HEK293 (cell line): ENCODE data around the gene B4GALT3.

Source experiments
- CTCF ChIA-PET: fragments of 350-600 bp; formaldehyde crosslinking; extraction: SDS; loops from one replicate; lab custom pipeline; 2021; ENCODE audit warnings: antibody characterized with exemption; lab: Yijun Ruan, JAX
- POLR2A ChIA-PET: fragments of 300-600 bp; formaldehyde crosslinking; extraction: SDS; loops from one replicate; lab custom pipeline; 2020; ENCODE audit warnings: antibody characterized with exemption, inconsistent platforms; lab: Yijun Ruan, JAX
- H3K27ac ChIP-seq: fragments of 200-500 bp; sonication (Bioruptor generic); 2 replicates; pipeline ENCODE4 v1.5.1; 2014; ENCODE audit warnings: low read depth, low read length, control low read depth, inconsistent platforms; ENCODE audit errors: extremely low read depth
- H3K36me3 ChIP-seq, 2 experiments: fragments of 200-500 bp in 1 of 2; sonication (Bioruptor generic) in 1 of 2; 1 replicate in 1 of 2; 2 replicates in 1 of 2; pipeline ENCODE4 v1.5.1; 2014 to 2017; ENCODE audit warnings: inconsistent platforms in 2 of 2, low read length in 2 of 2; ENCODE audit not compliant: control insufficient read depth in 2 of 2, insufficient read depth in 1 of 2
- H3K4me1 ChIP-seq: fragments of 200-500 bp; sonication (Bioruptor generic); 2 replicates; pipeline ENCODE4 v1.5.1; 2014; ENCODE audit warnings: mild to moderate bottlenecking, low read length, inconsistent platforms; ENCODE audit not compliant: control insufficient read depth, insufficient read depth
- H3K4me3 ChIP-seq: 2 replicates; pipeline ENCODE4 v1.5.1; 2011; ENCODE audit warnings: low read depth, mild to moderate bottlenecking, control low read depth, low read length, moderate library complexity
- H3K9me3 ChIP-seq: fragments of 200-500 bp; sonication (Bioruptor generic); 2 replicates; pipeline ENCODE4 v1.5.1; 2014; ENCODE audit warnings: low read depth, low read length, inconsistent platforms; ENCODE audit not compliant: control insufficient read depth, insufficient read depth
- PRDM10 ChIP-seq: fragments of 450-650 bp; formaldehyde crosslinking; IDR thresholded peaks from 2 replicates; pipeline ENCODE4 v1.5.1; 2016; ENCODE audit warnings: missing biosample characterization, missing genetic modification characterization
- ZNF16 ChIP-seq: fragments of 450-650 bp; formaldehyde crosslinking; IDR thresholded peaks from 2 replicates; pipeline ENCODE4 v1.5.1; 2016; ENCODE audit warnings: low read depth, missing biosample characterization, missing genetic modification characterization
- ZNF518A ChIP-seq: fragments of 450-650 bp; formaldehyde crosslinking; conservative IDR thresholded peaks from 2 replicates; pipeline ENCODE4 v1.5.1; 2016; ENCODE audit warnings: low read depth, missing biosample characterization, missing genetic modification characterization
- ZNF544 ChIP-seq: fragments of 450-650 bp; formaldehyde crosslinking; IDR thresholded peaks from 2 replicates; pipeline ENCODE4 v1.5.0; 2017; ENCODE audit warnings: missing biosample characterization, missing genetic modification characterization
- ZNF561 ChIP-seq: fragments of 450-650 bp; IDR thresholded peaks from 2 replicates; pipeline ENCODE4 v1.5.1; 2018; ENCODE audit warnings: missing biosample characterization, missing genetic modification characterization, borderline replicate concordance
- ZNF610 ChIP-seq: fragments of 450-650 bp; formaldehyde crosslinking; IDR thresholded peaks from 2 replicates; pipeline ENCODE4 v1.5.1; 2016; ENCODE audit warnings: missing biosample characterization, missing genetic modification characterization, borderline replicate concordance
- ZNF624 ChIP-seq: fragments of 450-650 bp; formaldehyde crosslinking; IDR thresholded peaks from 2 replicates; pipeline ENCODE4 v1.5.1; 2017; ENCODE audit warnings: missing biosample characterization, missing genetic modification characterization
- ZNF639 ChIP-seq: fragments of 450-650 bp; formaldehyde crosslinking; IDR thresholded peaks from 2 replicates; pipeline ENCODE4 v1.5.1; 2016; ENCODE audit warnings: missing biosample characterization, missing genetic modification characterization
- TF ChIP-seq, protein P1 (sequence below): fragments of 450-650 bp; formaldehyde crosslinking; IDR thresholded peaks from 2 replicates; pipeline ENCODE4 v1.5.1; 2017; ENCODE audit warnings: missing biosample characterization, missing genetic modification characterization
- TF ChIP-seq, protein P2 (sequence below): fragments of 450-650 bp; formaldehyde crosslinking; conservative IDR thresholded peaks from 2 replicates; pipeline ENCODE4 v1.5.1; 2016; ENCODE audit warnings: low read depth, missing biosample characterization, missing genetic modification characterization

Gene B4GALT3

DNA sequence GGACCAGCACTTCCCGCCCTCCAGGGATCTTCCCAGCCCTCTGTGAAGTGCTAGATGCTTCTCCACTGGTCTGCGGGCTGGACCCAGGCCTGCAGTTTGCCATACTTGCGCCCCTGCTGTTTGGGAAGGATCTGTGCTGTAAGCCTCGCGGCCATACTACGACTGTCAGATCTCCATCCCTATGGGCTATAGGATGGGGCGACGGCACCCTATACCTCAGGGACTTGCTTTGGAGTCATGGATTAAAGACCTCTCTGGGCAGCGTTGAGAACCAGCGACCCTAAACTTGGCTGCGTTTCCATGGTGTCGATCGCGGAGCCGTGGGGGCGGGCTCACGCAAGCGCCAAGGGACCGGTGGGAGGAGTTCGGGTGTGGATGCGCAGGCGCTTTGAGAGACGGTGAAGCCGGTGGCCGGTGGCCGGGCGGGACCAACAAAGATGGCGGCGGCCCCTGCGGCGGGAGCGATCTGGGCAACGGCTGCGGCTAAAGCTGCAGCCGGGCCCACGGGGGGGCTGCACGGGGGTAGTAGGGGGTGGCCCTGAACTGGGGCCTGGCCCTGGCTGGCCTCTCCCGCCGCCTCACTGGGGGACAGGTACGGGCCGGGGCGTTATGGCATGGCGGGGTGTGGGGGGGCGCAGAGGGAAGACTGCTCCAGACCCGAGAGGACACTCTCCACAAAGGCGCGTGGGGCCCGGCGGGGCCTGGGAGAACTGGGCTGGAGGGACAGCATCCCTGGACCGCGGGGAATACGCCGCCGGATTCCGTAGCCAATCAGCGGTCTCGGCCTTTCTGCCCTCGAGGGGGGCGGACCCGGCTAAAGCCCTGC lies 18.0 kb downstream of the B4GALT3 start, which contains the start of gene USP21 (continued):
- TF ChIP-seq, protein P1, sequence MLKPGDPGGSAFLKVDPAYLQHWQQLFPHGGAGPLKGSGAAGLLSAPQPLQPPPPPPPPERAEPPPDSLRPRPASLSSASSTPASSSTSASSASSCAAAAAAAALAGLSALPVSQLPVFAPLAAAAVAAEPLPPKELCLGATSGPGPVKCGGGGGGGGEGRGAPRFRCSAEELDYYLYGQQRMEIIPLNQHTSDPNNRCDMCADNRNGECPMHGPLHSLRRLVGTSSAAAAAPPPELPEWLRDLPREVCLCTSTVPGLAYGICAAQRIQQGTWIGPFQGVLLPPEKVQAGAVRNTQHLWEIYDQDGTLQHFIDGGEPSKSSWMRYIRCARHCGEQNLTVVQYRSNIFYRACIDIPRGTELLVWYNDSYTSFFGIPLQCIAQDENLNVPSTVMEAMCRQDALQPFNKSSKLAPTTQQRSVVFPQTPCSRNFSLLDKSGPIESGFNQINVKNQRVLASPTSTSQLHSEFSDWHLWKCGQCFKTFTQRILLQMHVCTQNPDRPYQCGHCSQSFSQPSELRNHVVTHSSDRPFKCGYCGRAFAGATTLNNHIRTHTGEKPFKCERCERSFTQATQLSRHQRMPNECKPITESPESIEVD (tag by site-specific recombination) = no peak
- no peak for TF ChIP-seq ZNF544 (tag by site-specific recombination)
- no peak for TF ChIP-seq ZNF518A (tag by site-specific recombination)
- TF ChIP-seq, protein P2, sequence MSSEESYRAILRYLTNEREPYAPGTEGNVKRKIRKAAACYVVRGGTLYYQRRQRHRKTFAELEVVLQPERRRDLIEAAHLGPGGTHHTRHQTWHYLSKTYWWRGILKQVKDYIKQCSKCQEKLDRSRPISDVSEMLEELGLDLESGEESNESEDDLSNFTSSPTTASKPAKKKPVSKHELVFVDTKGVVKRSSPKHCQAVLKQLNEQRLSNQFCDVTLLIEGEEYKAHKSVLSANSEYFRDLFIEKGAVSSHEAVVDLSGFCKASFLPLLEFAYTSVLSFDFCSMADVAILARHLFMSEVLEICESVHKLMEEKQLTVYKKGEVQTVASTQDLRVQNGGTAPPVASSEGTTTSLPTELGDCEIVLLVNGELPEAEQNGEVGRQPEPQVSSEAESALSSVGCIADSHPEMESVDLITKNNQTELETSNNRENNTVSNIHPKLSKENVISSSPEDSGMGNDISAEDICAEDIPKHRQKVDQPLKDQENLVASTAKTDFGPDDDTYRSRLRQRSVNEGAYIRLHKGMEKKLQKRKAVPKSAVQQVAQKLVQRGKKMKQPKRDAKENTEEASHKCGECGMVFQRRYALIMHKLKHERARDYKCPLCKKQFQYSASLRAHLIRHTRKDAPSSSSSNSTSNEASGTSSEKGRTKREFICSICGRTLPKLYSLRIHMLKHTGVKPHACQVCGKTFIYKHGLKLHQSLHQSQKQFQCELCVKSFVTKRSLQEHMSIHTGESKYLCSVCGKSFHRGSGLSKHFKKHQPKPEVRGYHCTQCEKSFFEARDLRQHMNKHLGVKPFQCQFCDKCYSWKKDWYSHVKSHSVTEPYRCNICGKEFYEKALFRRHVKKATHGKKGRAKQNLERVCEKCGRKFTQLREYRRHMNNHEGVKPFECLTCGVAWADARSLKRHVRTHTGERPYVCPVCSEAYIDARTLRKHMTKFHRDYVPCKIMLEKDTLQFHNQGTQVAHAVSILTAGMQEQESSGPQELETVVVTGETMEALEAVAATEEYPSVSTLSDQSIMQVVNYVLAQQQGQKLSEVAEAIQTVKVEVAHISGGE (tag by site-specific recombination) = peak; percentile 21
- TF ChIP-seq ZNF639 (tag by site-specific recombination) = peak; percentile 51; the same call in 1 of the 2 replicates
- TF ChIP-seq ZNF624 (tag by site-specific recombination) = no peak

DNA sequence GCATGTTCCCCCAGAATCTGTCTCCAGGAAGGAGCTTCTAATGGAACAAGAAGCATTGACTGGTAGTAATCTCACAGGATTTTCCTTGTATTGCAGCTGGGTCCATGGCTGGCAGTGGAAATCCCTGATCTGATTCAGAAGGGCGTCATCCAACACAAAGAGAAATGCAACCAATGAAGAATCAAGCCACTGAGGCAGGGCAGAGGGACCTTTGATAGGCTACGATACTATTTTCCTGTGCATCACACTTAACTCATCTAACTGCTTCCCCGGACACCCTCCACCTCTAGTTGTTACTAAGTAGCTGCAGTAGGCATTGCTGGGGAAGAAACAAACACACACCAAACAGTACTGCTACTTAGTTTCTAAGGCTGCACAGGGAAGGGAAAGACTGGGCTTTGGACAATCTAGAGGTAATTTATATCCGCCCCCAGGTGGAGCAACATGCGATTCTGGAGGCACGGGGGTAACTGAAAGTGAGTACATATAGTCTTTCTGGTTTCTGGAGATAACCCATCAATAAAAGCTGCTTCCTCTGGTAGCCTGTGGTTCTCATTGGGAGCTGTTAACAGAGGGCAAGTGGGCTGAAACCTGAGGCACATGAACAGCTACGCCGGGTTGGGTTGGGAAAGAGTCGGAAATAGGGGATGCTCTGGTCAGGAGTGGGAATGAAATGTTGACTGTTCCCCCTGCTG lies 18.8 kb downstream of the B4GALT3 start:
- CTCF ChIA-PET = interaction anchor here (0.5 to 1.2 kb wide), 6 partner anchors 20 to 1473 kb away, joined by 3 to 9 read pairs (median 3); no protein-coding TSS in a partner anchor
- peaks cover 5 to 63% of the 10 kb centered on the region in 2 experiments; a peak in 2 of 3 replicates for H3K36me3 ChIP-seq
- 0 out of 2 replicates have a peak, but pooled peaks cover 4% of the 10 kb centered on the region for H3K4me1 ChIP-seq
- TF ChIP-seq ZNF561 (tag by site-specific recombination) (no peak), ZNF16 (tag by site-specific recombination) (no peak), PRDM10 (tag by site-specific recombination) (peak; percentile 54; the same call in 1 of the 2 replicates), ZNF610 (no peak)
- POLR2A ChIA-PET = interaction anchor here (0.8 to 1.6 kb wide), 4 partner anchors 8 to 156 kb away, joined by 3 to 7 read pairs (median 5); partner anchors contain the start of genes DEDD, F11R, PPOX and SDHC
- H3K9me3 ChIP-seq = no peaks in the 10 kb centered on the region
- H3K27ac ChIP-seq = no peak overlapping the region
- H3K4me3 ChIP-seq = no peak overlapping the region
